COLO829 (cell line): ENCODE results near the gene ZBTB7C.

Source experiments
- DNase-seq: peaks from one replicate; pipeline ENCODE4 v3.0.0; 2012; ENCODE audit warnings: low spot score

Gene ZBTB7C

DNA sequence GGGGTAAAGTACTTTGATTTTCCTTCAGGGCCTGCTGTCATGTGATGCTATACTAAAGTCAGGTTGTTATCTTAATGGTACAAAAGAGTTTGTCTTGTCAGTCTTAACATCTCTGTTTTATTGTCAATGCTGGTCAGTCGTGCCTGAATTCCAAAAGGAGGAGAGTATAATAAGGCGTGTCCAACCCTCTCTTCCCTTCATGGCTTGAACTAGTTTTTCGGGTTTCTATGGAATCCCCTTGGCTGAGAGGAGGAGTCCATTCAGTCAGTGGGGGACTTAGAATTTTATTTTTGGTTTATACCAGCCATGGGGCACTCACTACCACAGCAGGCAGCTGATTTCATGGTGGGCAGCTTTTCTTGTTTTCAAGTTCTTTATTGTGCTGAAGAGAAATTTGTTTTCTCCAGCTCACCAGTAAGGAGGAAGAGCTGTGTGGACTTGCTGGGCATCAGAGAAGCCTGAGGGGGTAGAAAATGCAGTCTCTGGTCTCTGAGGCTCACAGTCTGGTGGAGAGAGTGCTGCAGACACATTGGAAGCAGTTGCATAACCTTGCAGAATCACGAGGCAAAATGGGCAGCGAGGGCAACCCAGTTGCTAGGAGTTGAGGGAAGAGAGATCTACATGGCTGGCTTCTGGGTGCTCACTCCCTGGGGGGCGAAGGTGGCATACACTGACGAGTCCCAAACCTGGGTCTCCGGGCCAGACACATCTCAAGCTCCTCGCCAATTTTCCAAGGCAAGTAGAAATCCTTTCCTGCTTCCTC lies 193.1 kb downstream of the ZBTB7C start:
- no peak for DNase-seq

GRCh38 chr18:48213791-48214190 lies 195.4 kb downstream of the ZBTB7C start:
- no peak for DNase-seq

DNA sequence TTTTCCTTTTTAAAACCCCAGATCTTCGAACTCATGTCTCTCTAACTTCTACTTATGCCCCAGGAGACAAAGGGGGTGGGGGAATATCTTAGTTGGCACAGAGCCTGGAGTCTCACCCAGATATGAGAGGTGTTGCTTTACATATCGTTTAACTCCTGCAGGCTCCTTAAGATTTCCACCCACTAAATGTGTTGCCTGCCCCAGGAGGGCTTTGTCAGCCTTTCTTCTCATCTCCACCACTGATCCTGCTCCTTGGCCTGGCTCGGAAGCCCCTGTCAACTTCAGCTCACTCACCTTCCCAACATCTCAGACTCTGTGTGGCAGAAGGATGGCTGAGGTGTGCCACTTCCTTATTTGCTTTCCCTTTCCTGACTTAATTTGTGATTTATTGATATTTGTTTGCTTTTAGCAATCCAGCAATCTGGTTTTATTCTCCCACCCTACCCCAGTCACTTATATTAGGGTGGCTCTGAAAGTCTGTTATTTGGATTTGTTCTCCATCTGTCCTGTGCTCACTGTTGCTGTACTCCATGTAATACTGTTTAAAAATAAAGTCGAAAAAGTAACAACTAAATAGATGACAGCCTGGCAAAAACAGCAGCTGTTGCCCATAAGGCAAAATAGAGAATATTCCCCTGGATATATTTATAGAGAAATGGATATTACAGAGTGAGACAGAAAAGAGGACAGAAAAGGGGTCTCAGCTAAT lies 200.6 kb downstream of the ZBTB7C start:
- DNase-seq: no peak

DNA sequence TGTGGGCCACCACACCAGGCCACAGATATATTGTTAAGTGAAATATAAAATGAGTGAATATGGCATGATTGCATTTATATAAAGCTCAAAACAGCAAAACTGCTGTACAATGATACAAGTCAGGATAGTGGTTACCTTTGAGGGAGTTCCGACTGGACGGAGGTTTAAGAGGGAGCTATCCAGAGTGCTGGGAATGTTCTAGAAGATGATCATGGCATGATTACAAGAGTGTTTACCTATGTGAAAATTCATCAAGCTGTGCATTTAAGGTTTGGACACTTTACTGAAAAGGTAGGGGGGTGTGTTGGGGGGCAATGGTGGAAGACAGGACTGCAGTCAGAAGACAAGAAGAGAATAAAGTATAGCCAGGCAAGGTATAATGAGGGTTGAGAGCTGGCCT lies 201.4 kb downstream of the ZBTB7C start:
- no peak for DNase-seq

GRCh38 chr18:48206887-48207286 lies 202.3 kb downstream of the ZBTB7C start:
- no peak for DNase-seq

- no peak for DNase-seq
Measured at GRCh38 chr18:48203961-48204666, 205.1 kb downstream of the ZBTB7C start.

DNA sequence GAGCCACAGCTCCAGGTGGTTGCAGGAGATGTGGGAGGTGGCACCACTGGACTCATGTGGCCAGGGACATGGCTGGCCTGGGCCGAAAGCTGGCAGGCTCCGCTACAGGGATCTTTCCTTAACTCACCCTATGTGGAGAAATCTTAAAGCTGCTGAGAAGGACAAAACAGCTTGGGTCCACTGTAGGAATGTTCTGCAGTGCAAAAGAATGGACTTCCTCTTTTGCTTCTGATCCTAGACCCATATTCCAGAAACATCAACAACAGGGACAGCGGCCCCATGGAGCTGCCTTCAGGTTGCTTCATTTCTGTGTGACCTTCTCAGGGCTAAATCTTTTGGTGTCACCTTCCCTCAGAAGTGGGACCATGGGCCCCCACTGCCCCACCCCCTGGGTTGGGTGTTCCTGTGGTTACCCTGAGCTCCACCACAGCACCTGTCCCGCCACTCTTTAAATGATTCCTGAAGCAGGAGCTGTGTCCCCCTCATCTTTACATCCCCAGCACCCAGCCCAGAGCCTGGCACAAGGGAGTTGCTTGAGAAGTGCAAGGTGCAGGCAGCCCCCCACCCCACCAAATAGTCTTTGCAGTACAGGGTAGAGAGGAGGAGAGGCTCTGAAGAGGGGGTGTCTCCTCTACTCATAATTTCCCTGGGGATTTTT lies 205.8 kb downstream of the ZBTB7C start:
- DNase-seq: no peak

DNA sequence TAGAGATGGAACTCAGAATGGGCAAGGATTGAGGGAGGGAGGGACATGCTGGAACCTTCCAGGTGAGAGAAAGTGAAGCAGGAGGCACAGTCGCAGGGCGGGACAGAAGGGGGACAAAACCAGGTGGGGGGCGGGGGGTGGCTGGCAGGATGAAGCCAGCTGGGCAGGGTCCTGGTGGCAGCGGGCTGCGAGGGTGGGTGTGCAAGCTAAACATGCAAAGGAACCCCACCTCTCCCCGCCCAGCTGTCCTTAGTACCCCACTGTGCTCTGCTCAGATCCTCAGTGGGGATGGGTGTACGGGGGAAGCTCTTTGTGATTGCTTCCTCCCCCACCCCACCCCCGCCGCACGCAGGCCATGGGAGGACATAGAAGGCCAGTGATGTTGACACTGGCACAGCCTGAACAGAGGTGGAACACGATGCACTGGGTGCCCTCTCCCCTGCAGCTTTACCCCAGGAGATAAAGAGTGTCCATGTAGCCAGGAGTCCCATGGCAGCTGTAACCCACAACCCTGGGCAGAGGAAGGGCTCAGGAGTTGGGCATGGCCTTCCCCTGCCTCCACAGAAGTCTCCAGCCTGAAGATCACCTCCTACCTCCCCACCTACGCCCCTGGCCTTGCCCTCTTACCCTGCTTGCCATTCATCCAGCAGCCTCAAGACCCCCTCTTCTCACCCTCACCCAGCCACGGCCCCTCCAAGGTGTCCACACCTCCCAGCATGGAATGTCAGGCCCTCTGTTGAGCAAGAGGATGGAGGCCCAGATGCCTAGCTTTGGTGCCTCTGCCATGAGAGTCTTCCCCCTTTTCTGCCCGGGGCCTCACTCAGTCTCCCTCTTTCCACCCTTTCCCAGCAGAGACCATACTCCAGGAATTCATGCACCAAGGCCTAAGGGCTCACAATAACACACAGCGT lies 206.6 kb downstream of the ZBTB7C start:
- DNase-seq: no peak

GRCh38 chr18:48202006-48202348 lies 207.2 kb downstream of the ZBTB7C start:
- DNase-seq: no peak

- no peak for DNase-seq
Measured at GRCh38 chr18:48201337-48202005, 207.7 kb downstream of the ZBTB7C start.

- DNase-seq: no peak
Measured at GRCh38 chr18:48200631-48201336, 208.4 kb downstream of the ZBTB7C start.

GRCh38 chr18:48199399-48199798 lies 209.8 kb downstream of the ZBTB7C start:
- no peak for DNase-seq

DNA sequence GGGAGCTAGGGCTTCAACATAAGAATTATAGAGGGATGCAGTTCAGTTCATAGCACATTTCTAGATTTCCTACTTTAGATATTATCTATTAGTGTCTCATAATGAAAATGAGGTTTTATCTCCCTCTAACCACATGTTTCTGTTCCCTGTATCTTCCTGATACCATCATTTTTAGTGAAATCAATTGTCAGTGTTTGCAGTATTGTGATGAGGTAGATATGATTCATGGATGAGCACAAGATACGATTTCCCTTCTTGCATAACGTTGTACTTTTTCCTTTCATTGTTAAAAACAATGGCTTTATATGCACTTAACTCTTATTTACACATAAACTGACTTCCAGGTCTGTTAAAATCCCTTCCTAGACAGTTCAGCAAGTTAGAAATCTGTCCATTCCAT lies 211.4 kb downstream of the ZBTB7C start:
- no peak for DNase-seq

DNA sequence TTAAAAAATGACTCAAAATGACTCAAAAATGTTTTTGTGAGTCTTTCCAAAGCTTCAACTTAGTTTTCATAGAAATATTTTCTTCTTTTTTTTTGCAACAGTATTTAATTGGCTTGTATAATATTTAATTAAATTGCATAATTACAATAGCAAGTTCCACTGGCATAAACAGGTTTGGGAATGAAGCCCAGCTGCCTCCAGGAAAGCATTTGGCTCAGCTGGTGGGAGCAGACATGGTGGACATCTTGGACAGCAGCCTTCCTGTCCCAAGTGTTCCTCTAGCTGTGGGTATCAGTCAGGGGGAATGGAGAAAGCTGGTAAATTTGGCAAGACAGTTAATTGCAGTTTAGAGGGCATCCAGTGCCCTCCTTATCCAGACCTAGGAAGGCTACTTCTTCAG lies 213.4 kb downstream of the ZBTB7C start:
- no peak for DNase-seq

DNA sequence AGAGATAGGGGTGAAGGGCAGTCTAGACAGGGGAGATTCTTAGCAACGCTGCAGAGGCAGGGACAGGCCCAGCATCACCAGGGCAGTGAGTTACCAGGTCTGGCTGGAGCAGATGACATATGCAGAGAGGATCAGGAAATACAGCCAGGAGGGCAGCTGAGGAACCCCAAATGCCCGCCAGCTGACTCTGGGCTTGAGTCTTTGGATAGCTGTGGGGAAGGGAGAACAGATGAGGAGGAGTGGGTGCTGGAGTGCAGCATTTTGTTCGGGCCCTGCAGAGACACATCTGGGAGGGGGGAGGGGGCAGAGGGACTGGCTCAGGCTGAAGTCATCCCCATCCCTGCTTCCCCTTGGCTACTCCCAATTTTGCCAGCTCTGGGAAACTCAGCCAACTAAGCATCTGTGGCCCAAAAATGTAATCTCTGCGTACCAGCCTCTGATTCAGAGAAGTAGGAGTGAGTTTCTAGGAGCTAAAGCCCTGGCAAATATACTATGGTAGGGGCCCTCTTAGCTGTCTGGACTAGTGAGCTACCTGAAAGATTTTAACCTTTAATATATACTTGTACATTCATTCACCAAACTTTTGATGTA lies 214.5 kb downstream of the ZBTB7C start:
- DNase-seq: no peak

- DNase-seq: no peak
Measured at GRCh38 chr18:48193521-48194492, 215.4 kb downstream of the ZBTB7C start.

- DNase-seq: no peak
Measured at GRCh38 chr18:48192542-48192941, 216.6 kb downstream of the ZBTB7C start.

GRCh38 chr18:48191494-48191893 lies 217.7 kb downstream of the ZBTB7C start:
- DNase-seq: no peak

DNA sequence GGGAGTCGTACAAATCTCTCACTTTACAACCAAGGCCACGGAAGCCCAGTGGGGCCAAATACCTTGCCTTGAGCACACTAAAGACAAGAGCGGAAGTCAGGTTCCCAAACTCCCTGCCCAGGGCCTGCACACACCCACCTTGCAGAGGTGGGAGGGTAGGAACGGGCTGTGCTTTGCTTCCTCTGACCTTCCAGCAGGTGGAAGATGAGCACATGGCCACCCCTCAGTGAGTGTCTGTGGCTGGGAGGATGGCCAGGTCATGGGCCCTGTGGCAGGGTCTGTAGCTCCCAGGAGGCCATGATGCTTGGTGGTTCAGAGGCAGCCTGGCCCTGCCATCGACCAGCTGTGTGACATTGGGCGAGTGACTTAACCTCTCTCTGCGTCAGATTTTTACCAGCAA lies 218.2 kb downstream of the ZBTB7C start:
- DNase-seq: no peak
